ENCODE results near the gene LYRM7. TPM values are rescaled to one million over a fixed set of nuclear protein-coding genes. Genes with fewer than 3 reads are reported as not detected.
"Not testable (repeated sequence)": the region's sequence is repeated elsewhere in the genome, so short reads cannot be mapped to it uniquely, and the experiment has no call there.

Gene LYRM7
- 10 to 100 TPM in 4 of 8 experiments, 1 to 10 TPM in 4; 6.0 to 15.5 (median 9.2) TPM for total RNA-seq

GRCh38 chr5:131170540-131171275 is at the start of gene LYRM7:
Gene LYRM7 (plus strand): TSS chr5:131170944. CDS start chr5:131171021, 77 bp downstream.
- peak within 1 kb of the TSS; percentile 75 to 82 for H3K27ac ChIP-seq
- 0 to 1% (median 0%) methylated on average over 1 to 28 of the region's 42 CpGs for WGBS, 10 experiments
- peak; percentile 96 to 99 (median 98) for ATAC-seq (replicated peaks in 6 of 8)
- in situ Hi-C loops (cut with MboI; ENCODE audit: low pct_unique_long_range_greater_than_20kb in 2 of 9, low sequenced_read_pairs in 9 of 9, unreplicated experiment in 9 of 9) = loop anchor here in 5 of 9 experiments (25.0 kb wide), 2 partner anchors 217 to 242 kb away; no protein-coding TSS in a partner anchor
- peaks cover 4 to 12% of the 10 kb centered on the region in 2 donors for H3K4me1 ChIP-seq (replicated peaks in 1 of 2)
- peak within 1 kb of the TSS; percentile 55 to 83 (median 64) for H3K4me3 ChIP-seq

GRCh38 chr5:131127244-131127643 is 43.5 kb upstream of the LYRM7 start:
- H3K4me1 ChIP-seq (replicated peaks in 1 of 2); H3K27ac ChIP-seq; ATAC-seq (replicated peaks in 6 of 8); H3K4me3 ChIP-seq; in situ Hi-C loops (cut with MboI; ENCODE audit: low pct_unique_long_range_greater_than_20kb in 2 of 9, low sequenced_read_pairs in 9 of 9, unreplicated experiment in 9 of 9): not testable (repeated sequence)
- WGBS, 10 experiments = 63 to 95% (median 80%) methylated on average over 1 to 2 of the region's 2 CpGs; no CpG with 5 or more reads in 7 of the 10 experiments

GRCh38 chr5:131129306-131129705 is 41.4 kb upstream of the LYRM7 start:
- Histone ChIP-seq H3K4me3 (no peak overlapping the region), H3K27ac (no peak overlapping the region), H3K4me1 (replicated peaks in 1 of 2) (no peaks in the 10 kb centered on the region)
- ATAC-seq (replicated peaks in 6 of 8) = no peak
- WGBS, 10 experiments = 40 to 94% (median 74%) methylated on average over 3 to 4 of the region's 4 CpGs; no CpG with 5 or more reads in 1 of the 10 experiments
- in situ Hi-C loops (cut with MboI; ENCODE audit: low pct_unique_long_range_greater_than_20kb in 2 of 9, low sequenced_read_pairs in 9 of 9, unreplicated experiment in 9 of 9) = no loop called here

- H3K4me3 ChIP-seq; H3K4me1 ChIP-seq (replicated peaks in 1 of 2); H3K27ac ChIP-seq; ATAC-seq (replicated peaks in 6 of 8); in situ Hi-C loops (cut with MboI; ENCODE audit: low pct_unique_long_range_greater_than_20kb in 2 of 9, low sequenced_read_pairs in 9 of 9, unreplicated experiment in 9 of 9): not testable (repeated sequence)
- 0 to 100% methylated on average over 1 of the region's 2 CpGs; no CpG with 5 or more reads in 8 of the 10 experiments for WGBS, 10 experiments
Measured at GRCh38 chr5:131133091-131133490, 37.7 kb upstream of the LYRM7 start.

- ATAC-seq (replicated peaks in 6 of 8); H3K4me1 ChIP-seq (replicated peaks in 1 of 2); in situ Hi-C loops (cut with MboI; ENCODE audit: low pct_unique_long_range_greater_than_20kb in 2 of 9, low sequenced_read_pairs in 9 of 9, unreplicated experiment in 9 of 9); H3K27ac ChIP-seq; H3K4me3 ChIP-seq: not testable (repeated sequence)
- 100% methylated on average over 2 of the region's 5 CpGs; no CpG with 5 or more reads in 9 of the 10 experiments for WGBS, 10 experiments
Measured at GRCh38 chr5:131138406-131138805, 32.3 kb upstream of the LYRM7 start.

- in situ Hi-C loops (cut with MboI; ENCODE audit: low pct_unique_long_range_greater_than_20kb in 2 of 9, low sequenced_read_pairs in 9 of 9, unreplicated experiment in 9 of 9) = no loop called here
- no peak for ATAC-seq (replicated peaks in 6 of 8)
- 29 to 96% (median 59%) methylated on average over 1 to 2 of the region's 2 CpGs; no CpG with 5 or more reads in 3 of the 10 experiments for WGBS, 10 experiments
- Histone ChIP-seq H3K4me1 (replicated peaks in 1 of 2) (no peaks in the 10 kb centered on the region), H3K4me3 (no peak overlapping the region), H3K27ac (no peak overlapping the region)
Measured at GRCh38 chr5:131139321-131139720, 31.4 kb upstream of the LYRM7 start.

GRCh38 chr5:131142970-131143617 is 27.6 kb upstream of the LYRM7 start:
- WGBS, 10 experiments = 4 to 88% (median 39%) methylated on average over 1 to 3 of the region's 3 CpGs
- Histone ChIP-seq H3K27ac (no peak overlapping the region), H3K4me1 (replicated peaks in 1 of 2) (no peaks in the 10 kb centered on the region), H3K4me3 (no peak overlapping the region)
- no peak for ATAC-seq (replicated peaks in 6 of 8)
- in situ Hi-C loops (cut with MboI; ENCODE audit: low pct_unique_long_range_greater_than_20kb in 2 of 9, low sequenced_read_pairs in 9 of 9, unreplicated experiment in 9 of 9) = no loop called here

GRCh38 chr5:131147258-131147657 is 23.5 kb upstream of the LYRM7 start:
- ATAC-seq (replicated peaks in 6 of 8) = no peak
- in situ Hi-C loops (cut with MboI; ENCODE audit: low pct_unique_long_range_greater_than_20kb in 2 of 9, low sequenced_read_pairs in 9 of 9, unreplicated experiment in 9 of 9) = no loop called here
- Histone ChIP-seq H3K27ac (no peak overlapping the region), H3K4me1 (replicated peaks in 1 of 2) (no peaks in the 10 kb centered on the region), H3K4me3 (no peak overlapping the region)

- Histone ChIP-seq H3K4me3 (no peak overlapping the region), H3K27ac (no peak overlapping the region), H3K4me1 (replicated peaks in 1 of 2) (no peaks in the 10 kb centered on the region)
- no peak for ATAC-seq (replicated peaks in 6 of 8)
- 60 to 100% (median 100%) methylated on average over 1 to 2 of the region's 2 CpGs; no CpG with 5 or more reads in 7 of the 10 experiments for WGBS, 10 experiments
- in situ Hi-C loops (cut with MboI; ENCODE audit: low pct_unique_long_range_greater_than_20kb in 2 of 9, low sequenced_read_pairs in 9 of 9, unreplicated experiment in 9 of 9) = no loop called here
Measured at GRCh38 chr5:131148835-131149234, 21.9 kb upstream of the LYRM7 start.

GRCh38 chr5:131150408-131150807 is 20.3 kb upstream of the LYRM7 start:
- Histone ChIP-seq H3K4me1 (replicated peaks in 1 of 2) (no peaks in the 10 kb centered on the region), H3K4me3 (no peak overlapping the region), H3K27ac (no peak overlapping the region)
- WGBS, 10 experiments = 80 to 100% (median 87%) methylated on average over 1 to 7 of the region's 7 CpGs; no CpG with 5 or more reads in 3 of the 10 experiments
- in situ Hi-C loops (cut with MboI; ENCODE audit: low pct_unique_long_range_greater_than_20kb in 2 of 9, low sequenced_read_pairs in 9 of 9, unreplicated experiment in 9 of 9) = loop anchor here in 5 of 9 experiments (25.0 kb wide), 2 partner anchors 237 to 262 kb away; no protein-coding TSS in a partner anchor
- ATAC-seq (replicated peaks in 6 of 8) = no peak

- Histone ChIP-seq H3K4me1 (replicated peaks in 1 of 2) (no peaks in the 10 kb centered on the region), H3K4me3 (no peak overlapping the region), H3K27ac (no peak overlapping the region)
- in situ Hi-C loops (cut with MboI; ENCODE audit: low pct_unique_long_range_greater_than_20kb in 2 of 9, low sequenced_read_pairs in 9 of 9, unreplicated experiment in 9 of 9) = loop anchor here in 5 of 9 experiments (25.0 kb wide), 2 partner anchors 236 to 261 kb away; no protein-coding TSS in a partner anchor
- WGBS, 10 experiments = 54 to 100% (median 98%) methylated on average over 1 to 4 of the region's 4 CpGs
- no peak for ATAC-seq (replicated peaks in 6 of 8)
Measured at GRCh38 chr5:131151216-131151615, 19.5 kb upstream of the LYRM7 start.

- no peaks in the 10 kb centered on the region for H3K4me1 ChIP-seq (replicated peaks in 1 of 2)
- no peak overlapping the region for H3K27ac ChIP-seq
- peak in 1 of 8 experiments; percentile 16 for ATAC-seq (replicated peaks in 6 of 8)
- in situ Hi-C loops (cut with MboI; ENCODE audit: low pct_unique_long_range_greater_than_20kb in 2 of 9, low sequenced_read_pairs in 9 of 9, unreplicated experiment in 9 of 9) = loop anchor here in 5 of 9 experiments (25.0 kb wide), 2 partner anchors 231 to 256 kb away; no protein-coding TSS in a partner anchor
- 50 to 100% (median 92%) methylated on average over 1 to 2 of the region's 2 CpGs; no CpG with 5 or more reads in 1 of the 10 experiments for WGBS, 10 experiments
- H3K4me3 ChIP-seq = no peak overlapping the region
Measured at GRCh38 chr5:131156385-131156784, 14.4 kb upstream of the LYRM7 start.

- in situ Hi-C loops (cut with MboI; ENCODE audit: low pct_unique_long_range_greater_than_20kb in 2 of 9, low sequenced_read_pairs in 9 of 9, unreplicated experiment in 9 of 9) = loop anchor here in 5 of 9 experiments (25.0 kb wide), 2 partner anchors 230 to 255 kb away; no protein-coding TSS in a partner anchor
- H3K4me1 ChIP-seq (replicated peaks in 1 of 2) = no peaks in the 10 kb centered on the region
Measured at GRCh38 chr5:131156957-131157356, 13.8 kb upstream of the LYRM7 start.

More at GRCh38 chr5:131156957-131157356, 13.8 kb upstream of the LYRM7 start:
- Histone ChIP-seq H3K4me3 (no peak overlapping the region), H3K27ac (no peak overlapping the region)
- peak in 3 of 8 experiments; percentile 30 to 52 (median 36) for ATAC-seq (replicated peaks in 6 of 8)
- WGBS, 10 experiments = 93 to 100% (median 100%) methylated on average over 1 to 5 of the region's 5 CpGs; no CpG with 5 or more reads in 5 of the 10 experiments
